A673 (cell line): Measurements from ENCODE around the gene SMIM21.

Source experiments
- EZH2 ChIP-seq: fragments of 200-600 bp; sonication (generic); IDR thresholded peaks from 2 replicates; pipeline ENCODE4 v1.6.1; 2017; ENCODE audit warnings: borderline replicate concordance, low read depth, mild to moderate bottlenecking, mixed read lengths, antibody characterized with exemption, low read length; ENCODE audit not compliant: poor library complexity, severe bottlenecking
- TF ChIP-seq, protein P1 (sequence below): fragments of 300-800, 200-600 bp; sonication (generic); conservative IDR thresholded peaks from 2 replicates; pipeline ENCODE4 v1.5.1; 2017; ENCODE audit warnings: low read depth, mild to moderate bottlenecking, antibody characterized with exemption, low read length, moderate library complexity, mixed read lengths

DNA sequence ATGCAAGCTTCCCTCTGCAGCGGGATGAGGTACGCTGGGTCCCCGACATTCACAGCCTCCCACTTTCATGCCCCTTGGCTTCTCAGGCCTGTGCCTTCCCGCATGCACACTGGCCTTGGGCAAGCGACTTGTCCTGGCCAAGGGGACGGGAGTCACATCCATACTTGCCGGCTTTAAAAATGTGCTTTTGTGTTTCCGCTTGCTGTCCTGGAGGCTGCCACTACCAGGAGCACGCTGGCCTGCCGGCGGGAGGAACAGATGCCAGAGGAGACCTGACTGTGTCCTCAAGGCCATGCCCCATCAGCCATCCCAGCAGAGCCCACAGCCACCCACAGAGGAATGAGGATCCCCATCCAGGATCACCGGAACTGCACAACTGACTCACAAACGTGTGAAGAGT is 36.9 kb upstream of the SMIM21 start:
- TF ChIP-seq, protein P1, sequence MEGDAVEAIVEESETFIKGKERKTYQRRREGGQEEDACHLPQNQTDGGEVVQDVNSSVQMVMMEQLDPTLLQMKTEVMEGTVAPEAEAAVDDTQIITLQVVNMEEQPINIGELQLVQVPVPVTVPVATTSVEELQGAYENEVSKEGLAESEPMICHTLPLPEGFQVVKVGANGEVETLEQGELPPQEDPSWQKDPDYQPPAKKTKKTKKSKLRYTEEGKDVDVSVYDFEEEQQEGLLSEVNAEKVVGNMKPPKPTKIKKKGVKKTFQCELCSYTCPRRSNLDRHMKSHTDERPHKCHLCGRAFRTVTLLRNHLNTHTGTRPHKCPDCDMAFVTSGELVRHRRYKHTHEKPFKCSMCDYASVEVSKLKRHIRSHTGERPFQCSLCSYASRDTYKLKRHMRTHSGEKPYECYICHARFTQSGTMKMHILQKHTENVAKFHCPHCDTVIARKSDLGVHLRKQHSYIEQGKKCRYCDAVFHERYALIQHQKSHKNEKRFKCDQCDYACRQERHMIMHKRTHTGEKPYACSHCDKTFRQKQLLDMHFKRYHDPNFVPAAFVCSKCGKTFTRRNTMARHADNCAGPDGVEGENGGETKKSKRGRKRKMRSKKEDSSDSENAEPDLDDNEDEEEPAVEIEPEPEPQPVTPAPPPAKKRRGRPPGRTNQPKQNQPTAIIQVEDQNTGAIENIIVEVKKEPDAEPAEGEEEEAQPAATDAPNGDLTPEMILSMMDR: no peak
- TF ChIP-seq EZH2: no peak
